H9 (cell line): ENCODE results near the gene FERMT1. TPM values are rescaled to one million over a fixed set of nuclear protein-coding genes. Genes with fewer than 3 reads are reported as not detected.

ENCODE experiments used
- DNase-seq: peaks from one replicate; pipeline ENCODE4 v3.0.0-alpha.2; 2017
- H2AFZ ChIP-seq: one replicate; pipeline ENCODE4 v1.6.1; 2013; ENCODE audit warnings: mild to moderate bottlenecking, low read length, control low read depth, moderate library complexity
- H2AK5ac ChIP-seq: 2 replicates; pipeline ENCODE4 v1.6.1; 2013; ENCODE audit warnings: low read length, control low read depth, mixed read lengths; ENCODE audit not compliant: insufficient read length
- H2BK120ac ChIP-seq: one replicate; pipeline ENCODE4 v1.6.1; 2013; ENCODE audit warnings: low read depth, mild to moderate bottlenecking, low read length, control low read depth, inconsistent platforms; ENCODE audit not compliant: poor library complexity, severe bottlenecking
- H2BK12ac ChIP-seq: 2 replicates; pipeline ENCODE4 v1.6.1; 2013; ENCODE audit warnings: low read length, control low read depth, mixed read lengths, low read depth; ENCODE audit not compliant: insufficient read length
- H2BK15ac ChIP-seq: 2 replicates; pipeline ENCODE4 v1.6.1; 2013; ENCODE audit warnings: low read depth, low read length, control low read depth
- H2BK20ac ChIP-seq: one replicate; pipeline ENCODE4 v1.6.1; 2013; ENCODE audit warnings: low read depth, mild to moderate bottlenecking, low read length, control low read depth, inconsistent platforms; ENCODE audit not compliant: poor library complexity, severe bottlenecking
- H2BK5ac ChIP-seq: 2 replicates; pipeline ENCODE4 v1.6.1; 2013; ENCODE audit warnings: low read length, control low read depth, mixed read lengths; ENCODE audit not compliant: insufficient read length
- H3K14ac ChIP-seq: 2 replicates; pipeline ENCODE4 v1.6.1; 2013; ENCODE audit warnings: low read length, control low read depth; ENCODE audit not compliant: insufficient read depth
- H3K18ac ChIP-seq: 2 replicates; pipeline ENCODE4 v1.6.1; 2013; ENCODE audit warnings: low read depth, mild to moderate bottlenecking, mixed read lengths, low read length, control low read depth; ENCODE audit not compliant: insufficient read length
- H3K23ac ChIP-seq: 2 replicates; pipeline ENCODE4 v1.6.1; 2013; ENCODE audit warnings: low read length, control low read depth, mixed read lengths, low read depth; ENCODE audit not compliant: insufficient read length
- H3K23me2 ChIP-seq: 2 replicates; pipeline ENCODE4 v1.6.1; 2013; ENCODE audit warnings: low read depth, mild to moderate bottlenecking, mixed read lengths, low read length, control low read depth; ENCODE audit not compliant: insufficient read length, poor library complexity, severe bottlenecking
- H3K27ac ChIP-seq: 2 replicates; pipeline ENCODE4 v1.5.1; 2013; ENCODE audit warnings: low read length, control low read depth, mixed read lengths, low read depth; ENCODE audit not compliant: insufficient read length
- H3K27me3 ChIP-seq: 2 replicates; pipeline ENCODE4 v1.6.1; 2013; ENCODE audit warnings: low read length, control low read depth, inconsistent platforms; ENCODE audit not compliant: insufficient read depth
- H3K4ac ChIP-seq: 2 replicates; pipeline ENCODE4 v1.6.1; 2013; ENCODE audit warnings: low read depth, mild to moderate bottlenecking, control low read depth, inconsistent platforms, low read length, moderate library complexity
- H3K4me1 ChIP-seq: 2 replicates; pipeline ENCODE4 v1.6.1; 2013; ENCODE audit warnings: low read length, control low read depth, inconsistent platforms; ENCODE audit not compliant: insufficient read depth
- H3K4me2 ChIP-seq: 2 replicates; pipeline ENCODE4 v1.6.1; 2013; ENCODE audit warnings: low read length, control low read depth, mixed read lengths; ENCODE audit not compliant: insufficient read length, insufficient read depth
- H3K56ac ChIP-seq: 2 replicates; pipeline ENCODE4 v1.6.1; 2013; ENCODE audit warnings: low read depth, mild to moderate bottlenecking, mixed read lengths, low read length, control low read depth; ENCODE audit not compliant: insufficient read length
- H3K79me1 ChIP-seq: 2 replicates; pipeline ENCODE4 v1.6.1; 2013; ENCODE audit warnings: low read depth, mild to moderate bottlenecking, moderate library complexity, low read length, control low read depth, inconsistent platforms; ENCODE audit not compliant: insufficient read depth, poor library complexity, severe bottlenecking
- H3K79me2 ChIP-seq: 2 replicates; pipeline ENCODE4 v1.6.1; 2013; ENCODE audit warnings: low read length, control low read depth, inconsistent platforms; ENCODE audit not compliant: insufficient read depth
- H3K9ac ChIP-seq: 2 replicates; pipeline ENCODE4 v1.6.1; 2013; ENCODE audit warnings: low read length, control low read depth, mixed read lengths; ENCODE audit not compliant: insufficient read length; ENCODE audit errors: extremely low read depth
- H3K9me3 ChIP-seq: one replicate; pipeline ENCODE4 v1.6.1; 2013; ENCODE audit warnings: low read depth, low read length, inconsistent platforms; ENCODE audit not compliant: control insufficient read depth
- H3T11ph ChIP-seq: one replicate; pipeline ENCODE4 v1.6.1; 2013; ENCODE audit warnings: mild to moderate bottlenecking, low read length, control low read depth, inconsistent platforms
- H4K20me1 ChIP-seq: one replicate; pipeline ENCODE4 v1.6.1; 2013; ENCODE audit not compliant: control insufficient read depth, insufficient read length, insufficient read depth
- H4K5ac ChIP-seq: 2 replicates; pipeline ENCODE4 v1.6.1; 2013; ENCODE audit warnings: low read depth, mild to moderate bottlenecking, mixed read lengths, low read length, control low read depth; ENCODE audit not compliant: insufficient read length
- H4K8ac ChIP-seq: replicated peaks from 2 replicates; pipeline ENCODE4 v1.6.1; 2013; ENCODE audit warnings: low read length, control low read depth, mixed read lengths, low read depth; ENCODE audit not compliant: insufficient read length
- H4K91ac ChIP-seq: 2 replicates; pipeline ENCODE4 v1.6.1; 2013; ENCODE audit warnings: low read depth, mild to moderate bottlenecking, moderate library complexity, mixed read lengths, low read length, control low read depth; ENCODE audit not compliant: insufficient read length
- H3K27ac Mint-ChIP-seq, 3 experiments: 2 replicates in 2 of 3; 3 replicates in 1 of 3; pipeline ENCODE4 v1.8.0; 2020 to 2021; ENCODE audit warnings: mixed read lengths in 3 of 3, mild to moderate bottlenecking in 1 of 3, moderate library complexity in 1 of 3
- H3K27me3 Mint-ChIP-seq: 2 replicates; pipeline ENCODE4 v1.8.0; 2021; ENCODE audit warnings: low read depth, mild to moderate bottlenecking, moderate library complexity, mixed read lengths
- H3K36me3 Mint-ChIP-seq, 3 experiments: 2 replicates in 2 of 3; 3 replicates in 1 of 3; pipeline ENCODE4 v1.8.0; 2020 to 2021; ENCODE audit warnings: low read depth in 3 of 3, mixed read lengths in 3 of 3; ENCODE audit not compliant: insufficient read depth in 1 of 3
- H3K4me1 Mint-ChIP-seq, 2 experiments: 2 replicates each; pipeline ENCODE4 v1.8.0; 2020; ENCODE audit warnings: mixed read lengths in 2 of 2
- H3K4me3 Mint-ChIP-seq, 2 experiments: 2 replicates in 1 of 2; 3 replicates in 1 of 2; pipeline ENCODE4 v1.8.0; 2020 to 2021; ENCODE audit warnings: mild to moderate bottlenecking in 2 of 2, mixed read lengths in 2 of 2, moderate library complexity in 1 of 2
- H3K9me3 Mint-ChIP-seq, 2 experiments: 2 replicates in 1 of 2; 3 replicates in 1 of 2; pipeline ENCODE4 v1.8.0; 2020; ENCODE audit warnings: mild to moderate bottlenecking in 2 of 2, mixed read lengths in 2 of 2, moderate library complexity in 1 of 2
- CTCF ChIP-seq: fragments of 200-600 bp; sonication (generic); conservative IDR thresholded peaks from 3 replicates; pipeline ENCODE4 v1.8.0; 2021; ENCODE audit warnings: antibody characterized with exemption, mild to moderate bottlenecking
- WGBS: extraction: QIAGEN DNeasy Blood & Tissue Kit; methylation state at CpG from one replicate; pipeline ENCODE4 v1.1.7; 2013; ENCODE audit warnings: missing lambda C conversion rate, low lambda C conversion rate, mixed read lengths; ENCODE audit not compliant: insufficient read length; ENCODE audit errors: extremely low coverage; 5-methylcytosine and 5-hydroxymethylcytosine counted together
- total RNA-seq: library from RNA; stranded (reverse); gene quantifications from 2 replicates; pipeline ENCODE4 v1.2.1, GENCODE V29; 2021

FERMT1 gene
- total RNA-seq, 1 experiment from 2014 or later, result 9.6 TPM

GRCh38 chr20:6123649-6124014, 802 bp upstream of the FERMT1 start:
- no peak for DNase-seq
- H3T11ph ChIP-seq, result no peak overlapping the region
- no peak overlapping the region for H4K8ac ChIP-seq
- H2BK5ac ChIP-seq, result no peak overlapping the region
- H2BK120ac ChIP-seq, result no peak overlapping the region
- TF ChIP-seq CTCF, result no peak
- no peak overlapping the region for H3K27ac ChIP-seq
- no peaks in the 10 kb centered on the region for H3K79me2 ChIP-seq
- no peak overlapping the region for H3K56ac ChIP-seq
- no peak overlapping the region for H3K18ac ChIP-seq
- Mint-ChIP-seq H3K27ac (peak overlapping the region in 2 of 3 experiments; percentile 85 to 96; a peak in 2 of 7 replicates), H3K36me3 (peaks cover 3 to 8% (median 6%) of the 10 kb centered on the region in 3 experiments; a peak in 4 of 7 replicates), H3K4me1 (peaks cover 35 to 41% of the 10 kb centered on the region in 2 experiments), H3K27me3 (peaks cover 30% of the 10 kb centered on the region), H3K9me3 (no peaks in the 10 kb centered on the region; a peak in 1 of 5 replicates), H3K4me3 (peak overlapping the region; percentile 69 to 81)
- no peak overlapping the region for H4K91ac ChIP-seq
- peaks cover 9% of the 10 kb centered on the region for H3K23me2 ChIP-seq
- no peak overlapping the region for H2AFZ ChIP-seq
- H3K4ac ChIP-seq, result no peak overlapping the region
- H4K20me1 ChIP-seq, result no peaks in the 10 kb centered on the region
- H3K23ac ChIP-seq, result no peak overlapping the region
- H3K79me1 ChIP-seq, result no peaks in the 10 kb centered on the region
- H4K5ac ChIP-seq, result no peak overlapping the region
- no peak overlapping the region for H2BK15ac ChIP-seq
- peak overlapping the region; percentile 71 for H3K4me2 ChIP-seq
- no peak overlapping the region for H2BK12ac ChIP-seq
- H3K9ac ChIP-seq, result no peak overlapping the region
- H3K27me3 ChIP-seq, result peaks cover 4% of the 10 kb centered on the region; the same call in 1 of the 2 replicates
- H2AK5ac ChIP-seq, result no peak overlapping the region
- WGBS, result no CpG with 5 or more reads among the region's 4 CpGs
- H2BK20ac ChIP-seq, result no peak overlapping the region
- H3K9me3 ChIP-seq, result no peaks in the 10 kb centered on the region
- H3K14ac ChIP-seq, result peak overlapping the region; percentile 57; the same call in 1 of the 2 replicates
- peaks cover 8% of the 10 kb centered on the region for H3K4me1 ChIP-seq
